Upper lobe of left lung (tissue), 4 donors: ENCODE data around the gene CCDC47.

Source experiments
- CTCF ChIP-seq, 6 experiments: fragments of 450-650 bp in 4 of 6; fragments of 200-600 bp in 2 of 6; sonication (generic) in 2 of 6; IDR thresholded peaks; one replicate each; pipeline ENCODE4 v1.5.1; 2016 to 2019; ENCODE audit warnings: antibody characterized with exemption in 6 of 6
- POLR2AphosphoS5 ChIP-seq, 2 donors: sonication (generic); formaldehyde crosslinking; IDR thresholded peaks; one replicate each; pipeline ENCODE4 v1.5.1; 2017; ENCODE audit warnings: antibody characterized with exemption in 2 of 2

- no peak for TF ChIP-seq CTCF (IDR thresholded peaks at IDR 0.05)
- no peak for TF ChIP-seq POLR2AphosphoS5 (IDR thresholded peaks at IDR 0.05)
Observed at GRCh38 chr17:63819585-63820537, 46.5 kb upstream of the CCDC47 start.
